Parathyroid adenoma (tissue), 2 donors: Measurements from ENCODE around the gene ITIH5.

ENCODE experiments used
- H2AFZ ChIP-seq: fragments of 300-600 bp; sonication (generic); one replicate; pipeline ENCODE4 v1.7.0; 2017; ENCODE audit warnings: antibody characterized with exemption, mild to moderate bottlenecking
- H3K27ac ChIP-seq: fragments of 300-600 bp; sonication (generic); one replicate; pipeline ENCODE4 v1.7.0; 2017
- H3K27me3 ChIP-seq: fragments of 300-600 bp; sonication (generic); one replicate; pipeline ENCODE4 v1.7.0; 2017; ENCODE audit warnings: low read length; ENCODE audit not compliant: control insufficient read depth, insufficient read depth
- H3K36me3 ChIP-seq: fragments of 300-600 bp; sonication (generic); one replicate; pipeline ENCODE4 v1.7.0; 2017; ENCODE audit warnings: low read length; ENCODE audit not compliant: control insufficient read depth, insufficient read depth
- H3K4me1 ChIP-seq: fragments of 300-600 bp; sonication (generic); one replicate; pipeline ENCODE4 v1.7.0; 2017; ENCODE audit warnings: control low read depth
- H3K4me2 ChIP-seq: fragments of 300-600 bp; sonication (generic); one replicate; pipeline ENCODE4 v1.7.0; 2017; ENCODE audit warnings: low read length
- H3K4me3 ChIP-seq: fragments of 300-600 bp; sonication (generic); one replicate; pipeline ENCODE4 v1.7.0; 2017; ENCODE audit warnings: low read depth, low read length
- H3K79me2 ChIP-seq: fragments of 300-600 bp; sonication (generic); one replicate; pipeline ENCODE4 v1.7.0; 2017; ENCODE audit warnings: control low read depth
- H3K9ac ChIP-seq: fragments of 300-600 bp; sonication (generic); one replicate; pipeline ENCODE4 v1.7.0; 2017; ENCODE audit warnings: mild to moderate bottlenecking
- H3K9me3 ChIP-seq: fragments of 300-600 bp; sonication (generic); one replicate; pipeline ENCODE4 v1.7.0; 2017; ENCODE audit warnings: low read length; ENCODE audit not compliant: control insufficient read depth
- TF ChIP-seq, protein P1 (sequence below): fragments of 300-600 bp; sonication (generic); IDR thresholded peaks from one replicate; pipeline ENCODE4 v1.7.0; 2017; ENCODE audit warnings: antibody characterized with exemption, mild to moderate bottlenecking
- donor health status: primary hyperparathyroidism.

ITIH5 gene

DNA sequence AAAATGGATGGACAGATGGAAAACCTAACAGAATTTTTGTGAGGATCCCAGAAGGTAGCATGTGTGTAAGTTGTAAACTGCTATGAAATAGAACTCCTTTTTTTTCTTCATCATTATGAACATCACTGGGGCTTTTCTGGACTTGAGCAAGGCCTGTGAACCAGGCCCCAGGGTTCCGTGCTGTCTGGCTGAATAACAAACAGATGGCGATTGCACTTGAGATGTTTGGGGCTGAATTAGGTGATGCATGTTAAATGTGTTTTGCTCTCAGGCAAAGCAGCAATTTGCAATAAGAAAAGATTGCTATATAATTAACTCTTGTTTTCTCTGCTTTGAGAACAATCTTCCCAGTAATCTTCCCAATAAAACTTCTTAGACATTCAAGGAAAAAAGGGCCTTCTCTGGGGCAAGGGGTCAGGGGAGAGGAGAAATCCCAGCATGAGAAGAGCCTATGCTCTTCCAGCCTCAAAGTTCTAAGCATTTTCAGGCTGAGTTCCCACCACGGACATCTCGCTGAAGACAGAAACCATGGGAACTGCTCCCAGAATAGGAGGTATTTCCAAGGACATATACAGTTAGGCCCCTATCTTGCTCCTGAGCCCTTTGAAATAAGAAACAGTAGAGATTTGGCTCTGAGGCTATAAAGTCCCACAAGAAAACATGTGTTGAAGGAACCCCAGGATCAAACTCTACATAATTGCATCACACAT is 98.7 kb downstream of the ITIH5 start:
- H2AFZ ChIP-seq, result no peak overlapping the region
- H3K36me3 ChIP-seq, result no peaks in the 10 kb centered on the region
- no peak overlapping the region for H3K9ac ChIP-seq
- no peak overlapping the region for H3K4me2 ChIP-seq
- no peaks in the 10 kb centered on the region for H3K4me1 ChIP-seq
- TF ChIP-seq, protein P1, sequence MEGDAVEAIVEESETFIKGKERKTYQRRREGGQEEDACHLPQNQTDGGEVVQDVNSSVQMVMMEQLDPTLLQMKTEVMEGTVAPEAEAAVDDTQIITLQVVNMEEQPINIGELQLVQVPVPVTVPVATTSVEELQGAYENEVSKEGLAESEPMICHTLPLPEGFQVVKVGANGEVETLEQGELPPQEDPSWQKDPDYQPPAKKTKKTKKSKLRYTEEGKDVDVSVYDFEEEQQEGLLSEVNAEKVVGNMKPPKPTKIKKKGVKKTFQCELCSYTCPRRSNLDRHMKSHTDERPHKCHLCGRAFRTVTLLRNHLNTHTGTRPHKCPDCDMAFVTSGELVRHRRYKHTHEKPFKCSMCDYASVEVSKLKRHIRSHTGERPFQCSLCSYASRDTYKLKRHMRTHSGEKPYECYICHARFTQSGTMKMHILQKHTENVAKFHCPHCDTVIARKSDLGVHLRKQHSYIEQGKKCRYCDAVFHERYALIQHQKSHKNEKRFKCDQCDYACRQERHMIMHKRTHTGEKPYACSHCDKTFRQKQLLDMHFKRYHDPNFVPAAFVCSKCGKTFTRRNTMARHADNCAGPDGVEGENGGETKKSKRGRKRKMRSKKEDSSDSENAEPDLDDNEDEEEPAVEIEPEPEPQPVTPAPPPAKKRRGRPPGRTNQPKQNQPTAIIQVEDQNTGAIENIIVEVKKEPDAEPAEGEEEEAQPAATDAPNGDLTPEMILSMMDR, result no peak
- H3K4me3 ChIP-seq, result no peak overlapping the region
- H3K27ac ChIP-seq, result no peak overlapping the region
- no peaks in the 10 kb centered on the region for H3K9me3 ChIP-seq
- no peaks in the 10 kb centered on the region for H3K27me3 ChIP-seq
- no peaks in the 10 kb centered on the region for H3K79me2 ChIP-seq

- no peaks in the 10 kb centered on the region for H3K9me3 ChIP-seq
- H3K36me3 ChIP-seq, result no peaks in the 10 kb centered on the region
- no peaks in the 10 kb centered on the region for H3K27me3 ChIP-seq
- no peak overlapping the region for H3K4me2 ChIP-seq
- no peak overlapping the region for H2AFZ ChIP-seq
- TF ChIP-seq, protein P1, result no peak
- H3K9ac ChIP-seq, result no peak overlapping the region
- H3K4me3 ChIP-seq, result no peak overlapping the region
- no peaks in the 10 kb centered on the region for H3K79me2 ChIP-seq
- H3K4me1 ChIP-seq, result no peaks in the 10 kb centered on the region
- H3K27ac ChIP-seq, result no peak overlapping the region
These were observed 99.9 kb downstream of the ITIH5 start for GRCh38 chr10:7566891-7567290.

- Histone ChIP-seq H3K27me3 (no peaks in the 10 kb centered on the region), H3K4me2 (no peak overlapping the region), H3K4me1 (no peaks in the 10 kb centered on the region), H3K9me3 (no peaks in the 10 kb centered on the region), H3K79me2 (no peaks in the 10 kb centered on the region), H2AFZ (no peak overlapping the region), H3K36me3 (no peaks in the 10 kb centered on the region), H3K4me3 (no peak overlapping the region), H3K27ac (no peak overlapping the region), H3K9ac (no peak overlapping the region)
- TF ChIP-seq, protein P1, result no peak
These were observed 100.9 kb downstream of the ITIH5 start for GRCh38 chr10:7565871-7566270.

GRCh38 chr10:7563770-7564169 is 103.0 kb downstream of the ITIH5 start:
- Histone ChIP-seq H3K9me3 (no peaks in the 10 kb centered on the region), H3K4me1 (no peaks in the 10 kb centered on the region), H3K79me2 (no peaks in the 10 kb centered on the region), H3K4me2 (no peak overlapping the region), H2AFZ (no peak overlapping the region), H3K4me3 (no peak overlapping the region), H3K27me3 (no peaks in the 10 kb centered on the region), H3K27ac (peak overlapping the region; percentile 24), H3K36me3 (no peaks in the 10 kb centered on the region), H3K9ac (no peak overlapping the region)
- TF ChIP-seq, protein P1, result no peak

DNA sequence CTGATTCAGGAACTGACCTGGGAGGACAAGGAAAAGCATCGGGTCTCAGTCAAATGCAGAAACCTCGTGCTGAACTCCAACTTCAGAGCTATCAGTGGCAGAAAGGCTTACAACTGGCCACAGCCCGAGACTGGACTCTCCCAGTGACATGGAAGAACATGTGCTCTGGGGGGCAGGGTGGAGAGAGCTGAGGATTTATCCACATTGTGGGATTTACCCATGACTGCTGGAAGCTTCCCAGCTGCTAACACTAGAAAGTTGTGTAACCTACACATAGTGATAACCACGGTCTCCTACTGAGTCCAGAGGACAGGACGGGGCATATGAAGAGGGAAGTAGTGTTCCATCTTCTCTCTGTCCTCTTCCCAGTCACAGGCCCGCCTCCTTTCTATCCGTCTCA is 103.4 kb downstream of the ITIH5 start:
- H3K27me3 ChIP-seq, result no peaks in the 10 kb centered on the region
- H3K79me2 ChIP-seq, result no peaks in the 10 kb centered on the region
- H3K36me3 ChIP-seq, result no peaks in the 10 kb centered on the region
- no peaks in the 10 kb centered on the region for H3K9me3 ChIP-seq
- H3K4me3 ChIP-seq, result no peak overlapping the region
- no peak overlapping the region for H3K9ac ChIP-seq
- H3K4me2 ChIP-seq, result no peak overlapping the region
- TF ChIP-seq, protein P1, result no peak
- H3K4me1 ChIP-seq, result no peaks in the 10 kb centered on the region
- no peak overlapping the region for H2AFZ ChIP-seq
- peak overlapping the region; percentile 24 for H3K27ac ChIP-seq
